Tibial nerve (tissue), 4 donors: Measurements from ENCODE around the gene GZMB. TPM values are rescaled to one million over a fixed set of nuclear protein-coding genes. Genes with fewer than 3 reads are reported as not detected.

ENCODE experiments used
- DNase-seq, 2 donors: peaks; one replicate each; pipeline ENCODE4 v3.0.0-alpha.2; 2019; ENCODE audit warnings: low spot score in 2 of 2
- H3K27ac ChIP-seq, 4 donors: fragments of 200-600 bp; sonication (generic) in 3 of 4; one replicate each; pipeline ENCODE4 v1.5.1; 2017 to 2019; ENCODE audit warnings: mild to moderate bottlenecking in 1 of 4
- H3K27me3 ChIP-seq, 2 donors: fragments of 200-600 bp; sonication (generic) in 1 of 2; one replicate each; pipeline versions ENCODE4 v1.5.1 to v1.6.0; 2017 to 2019
- H3K36me3 ChIP-seq, 3 donors: fragments of 200-600 bp; sonication (generic); one replicate each; pipeline ENCODE4 v1.5.1; 2018 to 2019
- H3K4me1 ChIP-seq, 4 donors: fragments of 200-600 bp; sonication (generic) in 3 of 4; one replicate each; pipeline ENCODE4 v1.5.1; 2017 to 2019
- H3K4me3 ChIP-seq, 4 donors: fragments of 200-600 bp; sonication (generic) in 3 of 4; one replicate each; pipeline ENCODE4 v1.5.1; 2017 to 2019; ENCODE audit warnings: mild to moderate bottlenecking in 1 of 4, moderate library complexity in 1 of 4
- H3K9me3 ChIP-seq, 4 donors: fragments of 200-600 bp; sonication (generic) in 3 of 4; one replicate each; pipeline ENCODE4 v1.5.1; 2017 to 2019
- EP300 ChIP-seq, 2 donors: sonication (generic); formaldehyde crosslinking; IDR thresholded peaks; one replicate each; pipeline ENCODE4 v1.6.1; 2017; ENCODE audit warnings: antibody characterized with exemption in 2 of 2, mild to moderate bottlenecking in 1 of 2
- POLR2A ChIP-seq, 2 donors: fragments of 450-650 bp; IDR thresholded peaks; one replicate each; pipeline ENCODE4 v1.6.1; 2017; ENCODE audit warnings: antibody characterized with exemption in 2 of 2, mild to moderate bottlenecking in 2 of 2, moderate library complexity in 2 of 2
- WGBS, 2 donors: methylation state at CpG; one replicate each; pipeline ENCODE4 v1.1.5; 2018; 5-methylcytosine and 5-hydroxymethylcytosine counted together
- total RNA-seq, 4 donors: library from RNA; depleted of rRNA; stranded (reverse); fragments of >200 nt; gene quantifications; one replicate each; pipeline ENCODE4 v1.1.0, GENCODE V29; 2016
- TF ChIP-seq, protein P1 (sequence below), 5 experiments: fragments of 200-600 bp in 3 of 5; fragments of 450-650 bp in 2 of 5; sonication (generic) in 3 of 5; IDR thresholded peaks; one replicate each; pipeline ENCODE4 v1.5.1; 2016 to 2019; ENCODE audit warnings: antibody characterized with exemption in 5 of 5, mild to moderate bottlenecking in 3 of 5, moderate library complexity in 2 of 5

Gene GZMB, protein sequence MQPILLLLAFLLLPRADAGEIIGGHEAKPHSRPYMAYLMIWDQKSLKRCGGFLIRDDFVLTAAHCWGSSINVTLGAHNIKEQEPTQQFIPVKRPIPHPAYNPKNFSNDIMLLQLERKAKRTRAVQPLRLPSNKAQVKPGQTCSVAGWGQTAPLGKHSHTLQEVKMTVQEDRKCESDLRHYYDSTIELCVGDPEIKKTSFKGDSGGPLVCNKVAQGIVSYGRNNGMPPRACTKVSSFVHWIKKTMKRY
- 1 to 10 TPM in 1 of 4 donors, not detected in 3; 4.8 TPM for total RNA-seq

DNA sequence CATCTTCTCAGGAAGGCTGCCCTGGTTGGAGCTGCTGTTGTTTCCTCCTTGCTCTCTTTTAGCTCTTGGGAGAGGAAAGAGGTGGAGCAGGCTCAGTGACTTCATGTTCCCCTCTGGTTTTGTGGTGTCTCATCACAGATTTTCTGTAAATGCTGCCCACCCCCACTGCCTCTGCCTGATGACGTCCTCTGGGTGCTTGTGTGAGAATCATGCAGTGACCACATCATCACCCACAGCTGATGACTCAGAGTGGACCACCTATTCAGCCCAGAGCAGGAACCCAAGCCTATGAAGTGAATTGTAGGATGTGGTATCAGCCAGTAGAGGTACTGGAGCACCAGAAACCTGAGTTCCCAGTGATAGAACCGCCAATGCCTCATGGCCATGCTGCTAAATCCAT, at the start of gene GZMB:
TSS of gene GZMB (minus strand) at position 33 of the 400 bp plus-strand sequence. CDS start at position 3, 30 bp downstream.
- DNase-seq: no peak
- TF ChIP-seq POLR2A (IDR thresholded peaks at IDR 0.05) (no peak), EP300 (IDR thresholded peaks at IDR 0.05) (no peak)
- TF ChIP-seq, protein P1, sequence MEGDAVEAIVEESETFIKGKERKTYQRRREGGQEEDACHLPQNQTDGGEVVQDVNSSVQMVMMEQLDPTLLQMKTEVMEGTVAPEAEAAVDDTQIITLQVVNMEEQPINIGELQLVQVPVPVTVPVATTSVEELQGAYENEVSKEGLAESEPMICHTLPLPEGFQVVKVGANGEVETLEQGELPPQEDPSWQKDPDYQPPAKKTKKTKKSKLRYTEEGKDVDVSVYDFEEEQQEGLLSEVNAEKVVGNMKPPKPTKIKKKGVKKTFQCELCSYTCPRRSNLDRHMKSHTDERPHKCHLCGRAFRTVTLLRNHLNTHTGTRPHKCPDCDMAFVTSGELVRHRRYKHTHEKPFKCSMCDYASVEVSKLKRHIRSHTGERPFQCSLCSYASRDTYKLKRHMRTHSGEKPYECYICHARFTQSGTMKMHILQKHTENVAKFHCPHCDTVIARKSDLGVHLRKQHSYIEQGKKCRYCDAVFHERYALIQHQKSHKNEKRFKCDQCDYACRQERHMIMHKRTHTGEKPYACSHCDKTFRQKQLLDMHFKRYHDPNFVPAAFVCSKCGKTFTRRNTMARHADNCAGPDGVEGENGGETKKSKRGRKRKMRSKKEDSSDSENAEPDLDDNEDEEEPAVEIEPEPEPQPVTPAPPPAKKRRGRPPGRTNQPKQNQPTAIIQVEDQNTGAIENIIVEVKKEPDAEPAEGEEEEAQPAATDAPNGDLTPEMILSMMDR (IDR thresholded peaks at IDR 0.05): no peak
- Histone ChIP-seq H3K4me1 (no peaks in the 10 kb centered on the region), H3K27me3 (no peaks in the 10 kb centered on the region), H3K36me3 (no peaks in the 10 kb centered on the region), H3K9me3 (peaks cover 0 to 4% (median 0%) of the 10 kb centered on the region in 4 donors), H3K4me3 (no peak within 1 kb of the TSS), H3K27ac (no peak within 1 kb of the TSS)
- WGBS, 2 donors: 75 to 81% methylated on average over 2 of the region's 2 CpGs

- no peak for DNase-seq
- Histone ChIP-seq H3K27me3 (no peaks in the 10 kb centered on the region), H3K27ac (no peak overlapping the region), H3K9me3 (no peaks in the 10 kb centered on the region), H3K4me3 (no peak overlapping the region), H3K4me1 (peaks cover 0 to 9% (median 0%) of the 10 kb centered on the region in 4 donors), H3K36me3 (no peaks in the 10 kb centered on the region)
- TF ChIP-seq, protein P1 (IDR thresholded peaks at IDR 0.05): no peak
- 57 to 61% methylated on average over 1 of the region's 1 CpG for whole genome bisulfite sequencing, 2 donors
Measured at GRCh38 chr14:24681056-24681455, 47.1 kb upstream of the GZMB start.

GRCh38 chr14:24680516-24680915, 46.5 kb upstream of the GZMB start:
- Histone ChIP-seq H3K9me3 (no peaks in the 10 kb centered on the region), H3K4me3 (no peak overlapping the region), H3K36me3 (no peaks in the 10 kb centered on the region), H3K4me1 (peaks cover 0 to 9% (median 0%) of the 10 kb centered on the region in 4 donors), H3K27me3 (no peaks in the 10 kb centered on the region), H3K27ac (no peak overlapping the region)
- WGBS, 2 donors: 60 to 72% methylated on average over 4 of the region's 4 CpGs
- DNase-seq: no peak
- TF ChIP-seq EP300 (IDR thresholded peaks at IDR 0.05) (no peak), POLR2A (IDR thresholded peaks at IDR 0.05) (no peak)
- TF ChIP-seq, protein P1 (IDR thresholded peaks at IDR 0.05): no peak

DNA sequence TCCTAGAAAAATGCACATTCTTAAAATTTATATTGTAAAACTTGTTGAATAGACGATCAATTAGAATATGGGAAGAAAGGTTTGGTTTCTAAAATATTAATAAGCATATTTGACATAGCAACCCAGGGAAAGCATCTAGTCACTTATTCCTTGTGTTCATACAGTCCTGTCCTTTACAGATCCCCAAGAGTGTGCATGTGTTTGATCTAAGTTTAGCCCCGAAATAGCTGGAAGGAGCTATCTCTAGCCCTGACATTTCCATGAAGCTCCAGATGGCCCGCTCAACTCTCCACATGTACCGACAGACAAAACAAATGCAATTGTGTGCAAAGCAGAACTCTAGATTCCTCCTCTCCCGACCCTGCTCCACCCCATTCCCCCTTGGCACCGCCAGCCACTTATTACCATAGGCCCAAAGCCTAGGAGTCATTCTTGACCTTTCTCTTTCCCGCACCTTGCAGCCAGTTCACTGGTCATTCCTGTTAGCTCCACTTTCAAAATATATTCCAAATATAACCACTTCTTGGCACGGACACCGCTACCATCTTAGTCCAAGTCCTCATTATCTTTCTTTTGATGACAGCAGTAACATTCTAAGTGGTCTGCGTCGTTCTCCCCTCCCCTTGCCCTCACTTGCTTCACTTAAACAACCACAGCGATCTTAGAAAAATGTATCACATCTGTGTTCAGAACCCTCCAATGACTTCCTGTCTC, 45.4 kb upstream of the GZMB start:
- Histone ChIP-seq H3K4me3 (no peak overlapping the region), H3K9me3 (no peaks in the 10 kb centered on the region), H3K27me3 (no peaks in the 10 kb centered on the region), H3K27ac (no peak overlapping the region), H3K4me1 (peaks cover 0 to 9% (median 2%) of the 10 kb centered on the region in 4 donors), H3K36me3 (no peaks in the 10 kb centered on the region)
- TF ChIP-seq, protein P1 (IDR thresholded peaks at IDR 0.05): peak in 1 of 5 experiments; percentile 2
- TF ChIP-seq EP300 (IDR thresholded peaks at IDR 0.05): no peak
- no peak for DNase-seq
- WGBS, 2 donors: 61 to 62% methylated on average over 12 of the region's 12 CpGs

DNA sequence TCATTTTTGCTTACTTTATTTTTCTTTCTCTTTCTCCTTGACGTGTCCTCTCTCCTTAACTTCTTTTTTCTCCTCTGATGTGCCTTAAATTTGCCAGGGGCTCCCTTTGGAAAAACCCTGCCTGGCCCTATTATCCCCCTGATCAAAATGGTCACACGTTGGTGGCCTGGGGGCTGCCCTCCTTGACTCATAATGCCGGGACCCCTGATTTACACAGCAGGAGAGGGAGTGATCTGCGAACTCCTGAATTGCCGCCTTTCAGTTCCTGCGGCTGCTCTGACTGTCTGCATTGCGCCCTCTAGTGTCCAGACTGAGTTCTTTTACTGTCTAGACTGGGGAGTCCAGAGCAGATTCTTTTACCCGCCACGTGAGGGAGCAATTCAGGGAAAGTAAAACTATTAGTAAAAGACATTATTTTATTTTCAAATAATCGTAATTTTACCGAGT, 44.8 kb upstream of the GZMB start:
- Histone ChIP-seq H3K4me3 (peak overlapping the region in 3 of 4 donors; percentile 4 to 33 (median 18)), H3K36me3 (no peaks in the 10 kb centered on the region), H3K4me1 (peaks cover 0 to 14% (median 3%) of the 10 kb centered on the region in 4 donors), H3K27ac (no peak overlapping the region), H3K27me3 (no peaks in the 10 kb centered on the region), H3K9me3 (no peaks in the 10 kb centered on the region)
- TF ChIP-seq EP300 (IDR thresholded peaks at IDR 0.05) (no peak), POLR2A (IDR thresholded peaks at IDR 0.05) (no peak)
- TF ChIP-seq, protein P1 (IDR thresholded peaks at IDR 0.05): peak; percentile 73 to 96 (median 86)
- DNase-seq: peak; percentile 19 to 81
- 3 to 4% methylated on average over 11 of the region's 11 CpGs for WGBS, 2 donors
